CD4-positive, CD25-positive, alpha-beta regulatory T cell (primary cell): ENCODE measurements around the gene ASAP3. TPM values are rescaled to one million over a fixed set of nuclear protein-coding genes. Genes with fewer than 3 reads are reported as not detected.
A peak's percentile ranks its signal among the peaks of the same experiment; 100 is the strongest.

Experiments used
- ATAC-seq, 2 donors: fragments of 150-1000 bp; cut with Tn5 transposase; one replicate each; pipeline ENCODE4 v1.10.0; 2021; ENCODE audit warnings: low read depth in 2 of 2, moderate number of reproducible peaks in 2 of 2, moderate library complexity in 1 of 2
- DNase-seq, 3 donors: peaks; one replicate each; pipeline versions ENCODE4 v3.0.0 to v3.0.0-alpha.2; 2012 to 2022; ENCODE audit warnings: mixed read lengths in 1 of 3
- H3K27ac ChIP-seq: one replicate; pipeline ENCODE4 v1.7.0; 2013; ENCODE audit warnings: mild to moderate bottlenecking, low read length; ENCODE audit not compliant: insufficient read depth, poor library complexity, severe bottlenecking
- H3K27me3 ChIP-seq: one replicate; pipeline ENCODE4 v1.7.0; 2013; ENCODE audit warnings: low read length; ENCODE audit not compliant: control insufficient read depth, insufficient read depth
- H3K36me3 ChIP-seq: one replicate; pipeline ENCODE4 v1.7.0; 2013; ENCODE audit warnings: mild to moderate bottlenecking, low read length, moderate library complexity; ENCODE audit not compliant: control insufficient read depth, insufficient read depth
- H3K4me1 ChIP-seq: 2 replicates; pipeline ENCODE4 v1.7.0; 2013; ENCODE audit warnings: mild to moderate bottlenecking, low read length; ENCODE audit not compliant: insufficient read depth, control insufficient read depth, poor library complexity, severe bottlenecking
- H3K4me3 ChIP-seq: one replicate; pipeline ENCODE4 v1.7.0; 2013; ENCODE audit warnings: low read depth, mild to moderate bottlenecking, low read length, moderate library complexity
- H3K9me3 ChIP-seq, 2 experiments: 1 replicate in 1 of 2; 2 replicates in 1 of 2; pipeline ENCODE4 v1.7.0; 2013; ENCODE audit warnings: low read length in 2 of 2, mild to moderate bottlenecking in 1 of 2, moderate library complexity in 1 of 2; ENCODE audit not compliant: control insufficient read depth in 2 of 2
- H3K27ac Mint-ChIP-seq, 3 donors: one replicate each; pipeline ENCODE4 v1.8.0; 2020 to 2022; ENCODE audit warnings: mild to moderate bottlenecking in 3 of 3, mixed read lengths in 3 of 3, moderate library complexity in 2 of 3
- H3K27me3 Mint-ChIP-seq: one replicate; pipeline ENCODE4 v1.8.0; 2022; ENCODE audit warnings: mild to moderate bottlenecking, mixed read lengths
- H3K36me3 Mint-ChIP-seq: one replicate; pipeline ENCODE4 v1.8.0; 2020; ENCODE audit warnings: mixed read lengths
- H3K4me1 Mint-ChIP-seq, 4 donors: one replicate each; pipeline ENCODE4 v1.8.0; 2020 to 2022; ENCODE audit warnings: mixed read lengths in 4 of 4, mild to moderate bottlenecking in 1 of 4
- H3K4me3 Mint-ChIP-seq, 4 donors: one replicate each; pipeline ENCODE4 v1.8.0; 2020 to 2022; ENCODE audit warnings: mild to moderate bottlenecking in 4 of 4, mixed read lengths in 4 of 4, moderate library complexity in 3 of 4
- H3K9me3 Mint-ChIP-seq, 7 donors: one replicate each; pipeline ENCODE4 v1.8.0; 2020 to 2022; ENCODE audit warnings: mixed read lengths in 7 of 7, mild to moderate bottlenecking in 3 of 7, moderate library complexity in 2 of 7
- polyA plus RNA-seq, 4 donors: library from polyadenylated mRNA; unstranded; fragments of 300-500 nt; fragmentation: Illumina TruSeq; gene quantifications; one replicate each; pipeline ENCODE4 v1.2.3, GENCODE V29; 2021
- total RNA-seq: library from RNA; stranded (reverse); gene quantifications from one replicate; pipeline ENCODE4 v1.2.3, GENCODE V29; 2022

The ASAP3 gene
- total and polyA plus RNA-seq, 5 donors from 2014 or later: 0.23 to 2.3 (median 0.49) TPM; not detected in 1

- no peaks in the 10 kb centered on the region for H3K36me3 ChIP-seq
Measured at GRCh38 chr1:23407016-23407630, 76.9 kb downstream of the ASAP3 start.

DNA sequence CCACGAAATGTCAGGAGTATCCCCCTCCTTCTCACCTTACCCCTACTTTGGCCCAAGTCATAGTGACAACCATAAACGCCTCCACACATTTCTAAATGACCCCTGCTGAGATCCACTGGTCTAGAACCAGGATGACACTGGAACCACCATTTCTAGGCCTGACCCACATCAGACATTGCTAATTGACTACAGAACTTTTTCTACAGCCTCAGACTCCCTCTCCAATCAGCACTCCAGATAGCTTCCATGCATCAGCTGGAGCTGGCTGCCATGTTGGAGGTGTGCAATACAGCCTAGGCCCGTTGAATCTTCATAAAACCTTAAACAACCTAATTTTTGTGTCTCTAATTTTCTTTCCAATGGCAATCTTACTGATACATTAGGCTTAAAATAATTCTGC lies 78.0 kb downstream of the ASAP3 start:
- Histone ChIP-seq H3K9me3 (no peaks in the 10 kb centered on the region), H3K36me3 (no peaks in the 10 kb centered on the region), H3K4me1 (no peaks in the 10 kb centered on the region), H3K4me3 (no peak overlapping the region), H3K27ac (no peak overlapping the region), H3K27me3 (no peaks in the 10 kb centered on the region)
- Mint-ChIP-seq H3K4me1 (peaks cover 0 to 13% (median 6%) of the 10 kb centered on the region in 4 donors), H3K27me3 (no peaks in the 10 kb centered on the region), H3K36me3 (peaks cover 6% of the 10 kb centered on the region), H3K27ac (no peak overlapping the region), H3K4me3 (no peak overlapping the region), H3K9me3 (no peaks in the 10 kb centered on the region)
- no peak for ATAC-seq
- DNase-seq: no peak

More at GRCh38 chr1:23407016-23407630, 76.9 kb downstream of the ASAP3 start:
- H3K36me3 Mint-ChIP-seq: peaks cover 6% of the 10 kb centered on the region
- Histone ChIP-seq H3K27me3 (no peaks in the 10 kb centered on the region), H3K4me1 (no peaks in the 10 kb centered on the region), H3K4me3 (no peak overlapping the region), H3K9me3 (no peaks in the 10 kb centered on the region), H3K27ac (no peak overlapping the region)
- no peaks in the 10 kb centered on the region for H3K9me3 Mint-ChIP-seq
- DNase-seq (no peak), ATAC-seq (no peak)
- H3K27me3 Mint-ChIP-seq: no peaks in the 10 kb centered on the region
- no peak overlapping the region for H3K4me3 Mint-ChIP-seq
- no peak overlapping the region for H3K27ac Mint-ChIP-seq
- peaks cover 0 to 13% (median 6%) of the 10 kb centered on the region in 4 donors for H3K4me1 Mint-ChIP-seq

DNA sequence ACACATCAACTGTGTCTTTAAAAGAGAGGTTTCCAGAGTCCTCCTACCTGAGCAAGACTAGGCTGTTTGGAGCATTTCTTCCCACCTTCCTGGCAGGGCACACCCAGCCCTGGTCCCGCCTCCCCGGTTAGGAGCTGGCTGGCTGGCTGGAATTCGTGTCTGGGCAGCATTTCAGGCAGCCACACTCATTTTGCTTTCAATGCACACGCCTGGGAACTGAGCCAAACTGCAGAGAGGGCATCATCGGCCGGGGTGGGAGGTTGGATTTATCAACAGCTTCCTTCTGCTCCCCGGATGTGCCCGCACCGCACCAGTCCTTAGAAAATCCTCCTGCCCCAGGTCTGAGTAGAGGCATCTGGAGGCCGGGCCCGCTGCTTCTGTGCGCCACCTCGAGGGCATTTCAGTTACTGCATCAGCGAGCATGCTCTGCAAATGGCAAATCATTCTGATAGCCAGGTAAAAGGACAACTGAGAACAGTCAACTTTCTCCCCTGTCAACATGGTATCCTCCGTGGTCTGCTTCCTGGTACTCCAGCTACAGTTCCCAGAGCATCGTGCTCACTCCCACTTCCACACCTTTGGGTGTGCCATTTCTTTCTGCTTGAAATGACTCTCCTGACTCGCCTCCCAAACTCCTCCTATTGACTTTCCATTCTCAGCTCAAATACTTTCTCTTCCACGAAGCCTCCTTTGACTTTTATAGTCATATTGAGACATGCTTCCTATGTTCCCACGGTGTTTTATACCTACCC lies 80.1 kb downstream of the ASAP3 start:
- no peaks in the 10 kb centered on the region for H3K4me1 ChIP-seq
- no peak overlapping the region for H3K27ac ChIP-seq
- H3K27ac Mint-ChIP-seq: no peak overlapping the region
- no peaks in the 10 kb centered on the region for H3K9me3 Mint-ChIP-seq
- peaks cover 0 to 13% (median 6%) of the 10 kb centered on the region in 4 donors for H3K4me1 Mint-ChIP-seq
- H3K36me3 ChIP-seq: no peaks in the 10 kb centered on the region
- no peaks in the 10 kb centered on the region for H3K9me3 ChIP-seq
- H3K36me3 Mint-ChIP-seq: peaks cover 3% of the 10 kb centered on the region
- no peak overlapping the region for H3K4me3 ChIP-seq
- DNase-seq: peak; percentile 65 to 85 (median 72)
- H3K4me3 Mint-ChIP-seq: peak overlapping the region in 1 of 4 donors; percentile 24
- no peaks in the 10 kb centered on the region for H3K27me3 ChIP-seq
- peak; percentile 80 to 85 for ATAC-seq
- H3K27me3 Mint-ChIP-seq: no peaks in the 10 kb centered on the region

DNA sequence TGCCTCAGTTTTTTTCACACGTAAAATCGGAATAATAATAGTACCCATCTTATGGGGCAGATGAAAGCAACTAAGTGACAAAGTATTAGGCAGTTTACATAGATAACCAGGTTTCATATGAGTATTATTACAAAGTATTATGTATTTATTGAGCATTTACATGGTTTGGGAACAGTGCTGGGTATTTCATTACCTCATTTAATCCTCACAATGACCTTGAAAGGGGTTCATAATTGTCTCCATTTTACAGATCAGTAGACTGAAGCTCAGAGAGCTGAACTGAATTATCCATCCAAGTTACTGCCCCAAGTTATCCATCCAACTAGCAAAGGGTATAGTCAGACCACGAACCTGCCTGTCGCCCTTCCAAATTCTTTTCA lies 80.6 kb downstream of the ASAP3 start:
- H3K9me3 ChIP-seq: no peaks in the 10 kb centered on the region
- H3K36me3 Mint-ChIP-seq: peaks cover 4% of the 10 kb centered on the region
- H3K4me3 ChIP-seq: no peak overlapping the region
- no peaks in the 10 kb centered on the region for H3K4me1 ChIP-seq
- no peaks in the 10 kb centered on the region for H3K36me3 ChIP-seq
- H3K9me3 Mint-ChIP-seq: no peaks in the 10 kb centered on the region
- peaks cover 0 to 13% (median 6%) of the 10 kb centered on the region in 4 donors for H3K4me1 Mint-ChIP-seq
- H3K27ac ChIP-seq: no peak overlapping the region
- H3K27me3 ChIP-seq: no peaks in the 10 kb centered on the region
- H3K27me3 Mint-ChIP-seq: no peaks in the 10 kb centered on the region
- DNase-seq: no peak
- H3K4me3 Mint-ChIP-seq: no peak overlapping the region
- H3K27ac Mint-ChIP-seq: no peak overlapping the region
- ATAC-seq: no peak

- Histone ChIP-seq H3K9me3 (no peaks in the 10 kb centered on the region), H3K27me3 (no peaks in the 10 kb centered on the region), H3K4me3 (no peak overlapping the region), H3K27ac (no peak overlapping the region), H3K36me3 (no peaks in the 10 kb centered on the region), H3K4me1 (no peaks in the 10 kb centered on the region)
- ATAC-seq: no peak
- Mint-ChIP-seq H3K36me3 (peaks cover 8% of the 10 kb centered on the region), H3K27ac (no peak overlapping the region), H3K9me3 (no peaks in the 10 kb centered on the region), H3K4me3 (no peak overlapping the region), H3K4me1 (peaks cover 0 to 13% (median 6%) of the 10 kb centered on the region in 4 donors), H3K27me3 (no peaks in the 10 kb centered on the region)
- no peak for DNase-seq
Measured at GRCh38 chr1:23403038-23403336, 81.0 kb downstream of the ASAP3 start.

GRCh38 chr1:23402286-23403037 lies 81.5 kb downstream of the ASAP3 start:
- ATAC-seq (no peak), DNase-seq (no peak)
- Histone ChIP-seq H3K4me1 (no peaks in the 10 kb centered on the region), H3K9me3 (no peaks in the 10 kb centered on the region), H3K36me3 (no peaks in the 10 kb centered on the region), H3K4me3 (no peak overlapping the region), H3K27me3 (no peaks in the 10 kb centered on the region), H3K27ac (no peak overlapping the region)
- no peaks in the 10 kb centered on the region for H3K27me3 Mint-ChIP-seq
- H3K9me3 Mint-ChIP-seq: no peaks in the 10 kb centered on the region
- H3K27ac Mint-ChIP-seq: no peak overlapping the region
- H3K4me3 Mint-ChIP-seq: no peak overlapping the region
- peaks cover 10% of the 10 kb centered on the region for H3K36me3 Mint-ChIP-seq
- peaks cover 0 to 13% (median 6%) of the 10 kb centered on the region in 4 donors for H3K4me1 Mint-ChIP-seq

- Mint-ChIP-seq H3K4me1 (peaks cover 0 to 13% (median 6%) of the 10 kb centered on the region in 4 donors), H3K9me3 (no peaks in the 10 kb centered on the region), H3K27ac (no peak overlapping the region), H3K36me3 (peaks cover 10% of the 10 kb centered on the region), H3K27me3 (no peaks in the 10 kb centered on the region), H3K4me3 (no peak overlapping the region)
- Histone ChIP-seq H3K27ac (no peak overlapping the region), H3K4me1 (no peaks in the 10 kb centered on the region), H3K27me3 (no peaks in the 10 kb centered on the region), H3K9me3 (no peaks in the 10 kb centered on the region), H3K36me3 (no peaks in the 10 kb centered on the region), H3K4me3 (no peak overlapping the region)
- no peak for ATAC-seq
- DNase-seq: no peak
Measured at GRCh38 chr1:23401313-23401712, 82.7 kb downstream of the ASAP3 start.
